ENCODE results near the gene BTBD7. TPM values are rescaled to one million over a fixed set of nuclear protein-coding genes. Genes with fewer than 3 reads are reported as not detected.

Gene BTBD7
- total RNA-seq, 4 donors from 2014 or later: 20.5 to 34.0 (median 25.7) TPM

DNA sequence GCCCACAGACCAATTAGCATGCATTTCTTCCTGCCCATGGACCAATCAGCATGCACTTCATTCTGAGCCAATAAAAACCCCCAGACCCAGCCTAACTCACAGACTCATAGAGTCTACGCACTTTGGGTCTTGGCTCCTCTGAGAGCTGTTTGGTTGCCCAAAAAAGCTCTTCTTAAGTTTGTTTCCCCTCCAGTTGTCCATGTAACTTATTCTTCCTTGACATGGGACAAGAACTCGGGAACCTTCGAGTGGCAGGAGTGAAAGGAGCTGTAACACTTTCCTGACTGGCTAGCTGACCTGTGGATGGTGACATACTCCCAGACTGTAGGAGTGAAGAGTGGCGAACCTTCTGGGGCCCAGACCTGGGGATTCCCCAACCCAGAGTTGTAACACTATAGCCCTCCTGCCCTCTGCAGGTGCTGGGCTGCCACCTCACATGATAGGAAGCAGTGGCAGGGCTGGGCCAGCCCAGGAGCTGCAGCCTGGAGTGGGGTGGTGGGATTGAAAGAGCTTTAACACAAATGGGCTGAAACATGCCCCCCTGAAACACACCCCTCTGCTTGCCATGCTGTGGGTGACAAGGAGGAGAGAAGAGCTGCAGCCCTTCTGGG is 4.4 kb upstream of the BTBD7 start:
- DNase-seq (ENCODE audit: low spot score): no peak
- ATAC-seq (ENCODE audit: low FRiP score): no peak

DNA sequence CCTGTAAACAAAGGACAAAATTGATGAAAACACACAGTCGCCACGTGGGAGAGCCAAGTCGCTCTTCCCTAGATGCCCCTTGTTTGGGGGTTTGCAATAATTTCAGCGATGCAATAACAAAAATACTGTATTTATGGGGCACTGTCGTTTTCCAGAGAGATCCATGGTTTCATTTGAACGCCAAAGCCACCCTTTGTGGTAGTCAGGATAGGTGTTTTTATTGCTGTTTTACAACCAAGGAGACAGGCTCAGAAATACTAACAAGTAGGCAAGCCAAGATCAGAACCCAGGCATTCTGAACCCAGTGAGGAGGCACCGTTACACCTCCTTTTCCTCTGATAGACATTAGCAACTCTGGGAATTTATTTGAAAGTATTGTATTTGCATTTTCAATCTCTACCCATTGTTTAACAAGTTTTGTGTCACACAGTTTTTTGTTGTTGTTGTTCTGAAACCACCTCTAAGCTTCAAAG is 831 bp upstream of the BTBD7 start:
- no peak for DNase-seq (ENCODE audit: low spot score)
- TF ChIP-seq CTCF (IDR thresholded peaks at IDR 0.05): no peak

More for the DNA sequence above, 4.4 kb upstream of the BTBD7 start:
- TF ChIP-seq CTCF (IDR thresholded peaks at IDR 0.05): no peak

GRCh38 chr14:93332397-93332852 is 411 bp downstream of the BTBD7 start:
- peak; percentile 72 for ATAC-seq (ENCODE audit: low FRiP score)
- DNase-seq (ENCODE audit: low spot score): no peak
- TF ChIP-seq CTCF (IDR thresholded peaks at IDR 0.05): no peak

More for the DNA sequence above, 831 bp upstream of the BTBD7 start:
- no peak for ATAC-seq (ENCODE audit: low FRiP score)

- ATAC-seq (ENCODE audit: low FRiP score) (no peak), DNase-seq (ENCODE audit: low spot score) (no peak)
- no peak for TF ChIP-seq CTCF (IDR thresholded peaks at IDR 0.05)
These were observed 974 bp downstream of the BTBD7 start for GRCh38 chr14:93331728-93332396.

- no peak for ATAC-seq (ENCODE audit: low FRiP score)
- DNase-seq (ENCODE audit: low spot score): no peak
- TF ChIP-seq CTCF (IDR thresholded peaks at IDR 0.05): no peak
These were observed 1.7 kb downstream of the BTBD7 start for GRCh38 chr14:93331002-93331727.

DNA sequence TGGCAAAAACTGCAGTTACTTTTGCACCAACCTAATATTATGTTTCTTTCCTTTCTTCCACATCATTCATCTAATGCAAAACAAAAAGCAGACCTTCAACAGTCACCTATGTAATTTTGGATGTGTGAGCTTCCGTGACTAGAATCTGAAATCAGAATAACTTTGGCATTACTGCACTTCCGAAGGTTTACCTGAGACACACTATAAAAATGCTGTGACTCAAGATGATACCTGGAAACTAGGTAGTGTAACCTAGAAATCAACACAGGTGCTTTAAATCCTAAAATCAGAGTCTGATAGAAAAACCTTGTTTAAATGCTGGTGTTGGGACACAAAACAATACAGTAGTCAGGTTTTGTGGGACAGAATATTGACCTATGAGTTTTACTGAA is 2.2 kb downstream of the BTBD7 start:
- no peak for TF ChIP-seq CTCF (IDR thresholded peaks at IDR 0.05)
- ATAC-seq (ENCODE audit: low FRiP score) (no peak), DNase-seq (ENCODE audit: low spot score) (no peak)

Measured in omental fat pad (tissue), 4 donors.